Activated CD4-positive, alpha-beta T cell treated with anti-CD3 and anti-CD28 coated beads, Interleukin-10, Interleukin-2, amounts not matched to agents 100 ng/mL and 50 ng/mL, durations not matched to agents 16 hours and 8 hours (primary cell): ENCODE results near the gene PTPRD.

Source experiments
- DNase-seq: peaks from one replicate; pipeline ENCODE4 v3.0.0-alpha.2; 2020

PTPRD gene

GRCh38 chr9:10260501-10260900, 352.3 kb downstream of the PTPRD start:
- DNase-seq, result no peak

DNA sequence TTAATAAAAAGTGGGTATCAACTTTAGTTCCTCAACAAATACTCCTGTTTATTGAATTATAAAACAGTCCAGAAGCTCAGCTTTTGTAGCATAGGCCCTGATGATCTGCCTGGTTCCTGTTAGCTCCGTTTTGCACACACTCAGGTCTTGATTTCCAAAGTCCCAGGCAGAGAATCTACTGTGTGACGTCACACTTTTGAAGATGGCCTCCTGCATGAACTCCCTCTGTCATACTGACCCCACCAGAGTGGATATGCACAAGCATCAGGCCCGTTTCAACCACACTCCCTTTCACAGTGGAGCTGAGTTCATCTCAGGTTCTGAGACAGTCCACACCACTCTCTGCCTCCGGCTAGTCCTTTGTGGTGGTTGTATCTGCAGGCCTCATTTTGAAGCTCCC, 353.1 kb downstream of the PTPRD start:
- DNase-seq, result no peak

DNA sequence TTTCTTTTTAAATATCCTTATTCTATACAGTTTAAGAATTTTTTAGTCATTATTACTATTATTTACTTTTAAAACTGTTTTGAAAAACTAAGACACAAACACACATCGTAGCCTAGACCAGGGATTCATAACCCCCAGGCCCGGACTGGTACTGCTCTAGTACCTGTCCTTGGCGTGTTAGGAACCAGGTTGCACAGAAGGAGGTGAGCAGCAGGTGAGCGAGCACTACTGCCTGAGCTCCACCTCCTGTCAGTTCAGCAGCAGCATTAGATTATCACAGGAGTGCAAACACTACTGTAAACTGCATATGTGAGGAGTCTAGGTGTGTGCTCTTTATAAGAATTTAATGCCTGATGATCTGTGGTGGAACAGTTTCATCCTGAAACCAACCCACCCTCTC, 357.0 kb downstream of the PTPRD start:
- no peak for DNase-seq

DNA sequence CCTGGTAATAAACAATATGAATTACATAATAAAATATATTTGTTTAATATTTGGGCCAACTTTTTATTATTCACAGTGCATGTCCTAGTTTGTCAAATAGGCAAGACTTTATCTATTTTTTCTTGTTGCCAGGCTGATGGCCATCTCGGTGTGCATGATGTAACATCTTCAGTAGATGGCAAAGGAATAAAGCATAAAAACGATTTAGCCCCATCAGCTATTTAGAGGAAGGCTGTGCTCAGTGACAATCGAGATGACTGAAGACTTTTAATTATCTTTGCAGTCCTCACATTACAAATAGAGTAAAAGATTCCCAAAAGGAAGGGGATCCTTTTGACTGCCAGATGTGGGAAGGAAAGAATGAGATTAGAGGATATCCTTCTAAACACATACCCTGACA, 358.5 kb downstream of the PTPRD start:
- no peak for DNase-seq

GRCh38 chr9:10253341-10253740, 359.5 kb downstream of the PTPRD start:
- no peak for DNase-seq

DNA sequence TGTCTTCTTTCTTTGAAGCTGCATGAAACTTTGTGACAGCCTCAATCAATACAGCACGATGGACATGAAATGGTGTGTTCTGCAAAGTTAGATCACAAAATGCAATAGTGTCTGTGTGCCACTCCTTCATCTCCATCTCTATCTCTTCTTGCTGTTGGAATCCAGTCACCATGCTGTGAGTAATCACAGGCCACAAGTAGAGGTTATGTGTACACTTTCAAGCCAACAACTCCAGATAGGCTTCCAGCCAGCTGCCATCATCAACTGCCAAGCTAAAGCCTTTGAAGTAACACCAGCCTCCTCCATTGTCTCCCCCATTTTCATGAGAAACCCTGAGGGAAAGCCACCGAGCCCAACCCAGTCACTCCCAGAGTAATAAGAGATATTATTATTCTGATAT, 360.6 kb downstream of the PTPRD start:
- DNase-seq, result no peak

DNA sequence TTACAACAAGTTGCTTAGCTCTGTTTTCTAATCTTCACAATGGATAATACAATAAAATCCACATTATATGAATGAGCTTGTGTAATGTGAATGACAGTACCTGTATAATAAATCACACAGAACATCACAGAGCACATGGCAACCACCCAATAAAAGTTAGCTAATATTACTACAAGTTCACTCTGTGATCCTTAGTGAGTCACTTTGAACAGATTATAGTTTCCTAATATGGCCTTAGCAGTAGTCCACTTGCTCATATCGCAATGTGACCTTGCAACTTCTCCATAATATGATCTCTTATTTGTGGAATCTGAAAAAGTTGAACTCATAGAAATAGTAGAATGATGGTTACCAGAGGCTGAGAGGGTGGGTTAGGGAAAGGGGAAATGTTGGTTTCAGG, 361.3 kb downstream of the PTPRD start:
- no peak for DNase-seq

DNA sequence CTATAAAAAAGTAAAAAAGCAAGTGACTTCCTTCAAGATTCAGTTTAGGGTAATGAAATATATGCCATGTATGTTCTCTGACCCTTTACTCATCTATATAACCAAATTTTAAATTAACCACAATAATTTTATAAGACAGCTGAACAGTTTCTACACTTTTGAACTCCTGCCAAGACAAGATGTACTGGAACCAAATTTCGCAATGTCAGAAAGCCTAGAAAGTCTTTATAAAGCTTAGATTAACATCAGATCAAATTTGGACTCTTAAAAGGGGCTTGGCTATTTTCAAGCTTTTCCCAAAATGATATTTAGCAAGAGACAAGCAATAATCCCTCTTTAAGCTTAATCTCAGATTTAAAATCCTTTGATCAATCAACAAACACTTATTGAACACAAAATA, 362.6 kb downstream of the PTPRD start:
- DNase-seq, result no peak

DNA sequence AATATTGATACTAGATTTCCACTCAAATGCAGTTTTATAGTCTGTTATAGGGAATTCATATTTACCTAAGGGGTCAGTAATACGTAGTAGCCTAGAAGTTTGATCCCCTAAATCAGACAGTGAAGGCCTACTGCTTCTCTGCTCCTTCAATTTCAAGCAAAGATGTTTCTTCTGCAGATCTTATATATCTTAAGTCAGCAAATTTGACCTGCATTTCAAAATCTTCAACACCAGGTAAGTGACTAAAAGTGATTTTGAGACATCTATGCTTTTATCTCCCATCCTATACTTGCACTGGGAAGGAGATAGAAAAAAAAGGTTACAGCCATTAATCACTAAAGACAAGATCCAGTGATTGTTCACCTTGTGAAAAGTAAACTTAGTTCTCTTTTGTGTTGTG, 363.9 kb downstream of the PTPRD start:
- no peak for DNase-seq

GRCh38 chr9:10242255-10242654, 370.5 kb downstream of the PTPRD start:
- no peak for DNase-seq

DNA sequence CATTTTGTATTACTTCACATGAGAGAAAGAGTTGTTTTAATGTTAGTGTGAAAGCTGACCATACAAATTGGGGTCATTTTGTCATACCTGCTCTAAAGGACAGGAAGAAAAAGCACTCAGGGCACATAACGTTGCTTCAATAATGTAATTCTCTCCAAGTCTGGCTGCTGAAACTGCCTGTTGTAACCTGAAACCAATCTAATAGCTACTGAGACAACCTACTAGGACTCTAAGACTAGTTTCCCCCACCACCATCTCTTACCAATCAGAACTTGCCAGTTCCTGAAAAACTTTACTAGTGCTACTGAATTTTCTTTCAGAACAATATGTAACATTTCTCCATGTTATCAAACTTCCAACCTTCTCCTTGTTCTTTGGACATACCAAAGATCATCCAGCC, 374.7 kb downstream of the PTPRD start:
- no peak for DNase-seq

DNA sequence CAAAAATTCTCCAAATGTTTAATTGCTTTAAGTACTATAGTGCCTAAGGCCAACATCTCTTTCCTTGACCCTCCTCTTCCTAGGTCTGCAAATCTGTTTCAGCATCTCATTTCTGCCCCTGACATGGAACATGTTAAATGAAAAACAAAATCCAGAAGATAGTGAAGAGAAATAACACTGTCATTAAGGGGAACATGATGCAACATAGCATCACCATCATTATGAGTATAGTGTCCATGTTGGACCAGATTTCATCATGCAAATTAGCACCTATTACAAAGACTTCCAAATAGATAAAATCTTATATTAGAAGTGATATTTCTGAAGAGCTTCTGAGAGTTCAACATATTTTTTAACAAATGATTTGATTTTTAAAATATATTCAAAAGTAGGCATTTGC, 375.2 kb downstream of the PTPRD start:
- DNase-seq, result no peak

- DNase-seq, result no peak
These were observed 376.6 kb downstream of the PTPRD start for GRCh38 chr9:10236161-10236560.

DNA sequence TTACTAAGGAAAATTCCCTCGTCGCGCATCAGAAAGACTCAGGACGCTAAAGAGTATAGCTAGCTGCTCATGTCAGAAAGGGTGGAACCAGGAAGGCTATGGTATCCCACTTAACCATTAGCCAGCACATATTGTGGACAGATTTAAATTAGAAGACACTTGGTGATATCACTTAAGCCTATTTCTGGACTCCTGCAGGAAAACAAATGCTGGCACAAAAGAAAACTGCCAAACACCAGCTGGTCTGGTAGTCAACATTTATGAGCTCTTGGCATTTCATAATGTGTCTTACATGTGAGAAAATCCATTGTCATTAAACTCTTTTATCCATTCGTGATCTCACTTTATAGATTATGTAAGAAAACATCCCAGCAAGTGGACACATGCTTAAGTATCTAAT, 377.4 kb downstream of the PTPRD start:
- DNase-seq, result no peak

DNA sequence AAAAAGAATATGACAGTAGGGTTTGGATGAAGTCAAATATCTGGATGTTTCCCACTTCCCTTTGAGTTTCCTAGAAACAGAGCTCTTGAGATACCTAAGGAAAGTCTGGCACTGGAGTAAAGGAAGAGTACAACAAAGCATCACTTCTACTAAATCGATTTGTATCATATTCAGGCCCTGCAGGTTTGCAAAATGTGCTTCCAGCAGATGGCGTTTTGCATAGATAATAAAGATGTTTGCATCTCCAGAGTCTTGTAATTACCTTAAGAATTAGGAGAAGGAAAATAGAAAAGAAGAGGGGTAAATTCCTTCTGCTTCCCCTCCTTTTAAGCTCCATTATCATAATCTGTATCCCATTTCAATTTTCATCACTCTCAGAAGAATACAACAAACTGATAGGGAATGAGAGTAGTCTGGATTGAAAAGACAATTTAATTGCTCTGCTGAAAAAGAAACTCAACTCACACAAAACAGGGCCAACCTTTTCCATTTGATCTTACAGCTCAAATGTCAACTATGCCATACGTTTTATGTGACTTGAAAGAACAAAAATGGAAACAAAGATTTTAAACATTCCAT, 380.4 kb downstream of the PTPRD start:
- DNase-seq, result no peak

- DNase-seq, result no peak
These were observed 382.3 kb downstream of the PTPRD start for GRCh38 chr9:10230512-10230911.

- DNase-seq, result no peak
These were observed 384.7 kb downstream of the PTPRD start for GRCh38 chr9:10228082-10228481.

DNA sequence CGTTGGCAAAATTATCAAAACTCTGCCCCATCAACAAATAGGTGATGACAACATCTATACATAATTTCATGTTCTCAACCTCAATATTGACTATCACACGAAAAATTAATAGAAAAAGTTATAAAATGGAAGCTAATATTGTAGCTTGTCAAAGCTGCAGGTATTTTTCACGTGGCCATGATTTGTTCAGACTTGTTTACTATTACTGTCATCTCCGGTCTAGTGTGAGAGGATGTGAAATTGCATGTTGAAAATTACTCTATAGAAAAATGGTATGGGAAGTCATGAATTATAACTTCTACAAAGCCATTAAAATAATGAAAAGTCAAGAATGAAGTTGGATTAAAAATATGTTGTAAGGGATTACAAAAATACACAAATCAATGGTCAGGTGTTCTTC, 385.8 kb downstream of the PTPRD start:
- no peak for DNase-seq

DNA sequence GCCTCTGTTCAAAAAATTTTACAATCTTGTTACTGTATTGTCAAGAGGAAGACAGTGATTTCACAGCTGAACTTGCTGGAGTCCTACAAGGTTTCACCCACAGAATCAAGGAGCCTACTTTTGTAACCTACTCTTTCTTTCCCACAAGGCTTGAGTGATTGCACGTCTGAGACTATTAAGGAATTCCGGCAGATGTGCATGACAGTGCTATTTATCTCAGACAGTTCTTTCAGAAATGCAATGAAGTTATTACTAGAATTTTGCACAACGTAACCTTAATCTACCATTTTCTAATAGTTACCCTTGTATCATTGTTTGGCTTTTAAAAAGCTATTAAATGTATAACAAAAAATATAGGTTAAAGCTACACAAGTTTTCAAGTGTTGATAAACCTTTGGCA, 400.1 kb downstream of the PTPRD start:
- no peak for DNase-seq

DNA sequence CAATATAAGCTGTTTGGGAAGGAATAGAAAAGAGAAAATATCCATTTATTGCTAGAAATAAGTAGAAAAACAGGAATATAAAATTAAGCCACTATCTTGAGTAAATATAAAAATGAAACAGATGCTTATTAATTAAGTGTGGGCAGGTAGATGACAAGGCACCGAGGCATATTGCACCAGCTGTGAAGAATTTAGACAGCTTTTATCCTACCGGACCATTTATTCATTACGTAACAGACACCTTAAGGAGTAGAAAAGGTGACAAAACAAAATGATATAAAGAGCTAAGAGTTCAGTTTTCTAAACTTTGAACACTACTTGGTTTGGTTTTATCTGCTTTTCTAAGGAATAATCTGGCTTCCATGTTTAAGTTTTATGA, 404.1 kb downstream of the PTPRD start:
- no peak for DNase-seq

DNA sequence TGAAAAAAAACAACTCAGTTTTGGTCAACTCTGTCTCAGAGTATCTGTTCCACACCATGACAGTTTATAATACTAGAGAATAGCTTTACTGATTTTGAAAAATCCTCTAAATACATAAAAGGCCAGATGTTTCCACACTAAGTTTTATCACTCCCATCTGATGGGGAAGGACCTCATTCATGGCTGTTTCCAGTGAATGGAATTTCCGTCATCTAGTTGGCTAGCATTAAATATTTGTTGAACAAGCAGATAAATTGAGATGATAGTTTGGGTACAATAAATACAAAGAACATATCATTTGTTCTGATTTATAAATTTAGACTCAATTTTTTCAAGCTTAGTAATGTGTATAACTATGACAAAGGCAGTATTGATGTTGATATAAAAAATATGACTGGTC, 408.5 kb downstream of the PTPRD start:
- DNase-seq, result no peak

- DNase-seq, result no peak
These were observed 439.2 kb downstream of the PTPRD start for GRCh38 chr9:10173561-10173960.

GRCh38 chr9:10172476-10172875, 440.3 kb downstream of the PTPRD start:
- no peak for DNase-seq

GRCh38 chr9:10168241-10168640, 444.6 kb downstream of the PTPRD start:
- DNase-seq, result no peak

DNA sequence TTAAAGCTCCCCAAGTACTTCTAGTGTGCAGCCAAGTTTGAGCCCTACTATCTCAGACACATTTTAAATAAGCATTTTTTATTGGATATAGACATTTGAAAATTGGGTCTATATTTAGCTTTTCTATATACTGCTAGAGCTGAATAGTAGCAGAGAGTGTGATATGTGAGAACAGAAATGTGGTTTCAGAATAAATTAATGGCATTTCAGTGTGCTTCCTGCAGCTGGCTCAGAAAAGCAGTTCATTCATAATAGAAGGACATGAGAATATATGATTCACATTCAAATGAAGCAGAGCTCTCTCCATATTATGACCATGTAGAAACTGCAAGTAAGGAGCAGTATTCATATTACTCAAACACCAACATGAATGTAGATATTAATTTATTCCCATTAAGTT, 464.0 kb downstream of the PTPRD start:
- DNase-seq, result no peak
